Right kidney (tissue), 1 donor: Measurements from ENCODE around the gene RPS3.
"Not testable (repeated sequence)": the region's sequence is repeated elsewhere in the genome, so short reads cannot be mapped to it uniquely, and the experiment has no call there.

Source experiments
- DNase-seq: peaks from one replicate; pipeline ENCODE4 v3.0.0-alpha.2; 2016

RPS3 gene

GRCh38 chr11:75406338-75406777 is 7.0 kb downstream of the RPS3 start:
- no peak for DNase-seq

- no peak for DNase-seq
Measured at GRCh38 chr11:75408957-75409219, 9.6 kb downstream of the RPS3 start.

DNA sequence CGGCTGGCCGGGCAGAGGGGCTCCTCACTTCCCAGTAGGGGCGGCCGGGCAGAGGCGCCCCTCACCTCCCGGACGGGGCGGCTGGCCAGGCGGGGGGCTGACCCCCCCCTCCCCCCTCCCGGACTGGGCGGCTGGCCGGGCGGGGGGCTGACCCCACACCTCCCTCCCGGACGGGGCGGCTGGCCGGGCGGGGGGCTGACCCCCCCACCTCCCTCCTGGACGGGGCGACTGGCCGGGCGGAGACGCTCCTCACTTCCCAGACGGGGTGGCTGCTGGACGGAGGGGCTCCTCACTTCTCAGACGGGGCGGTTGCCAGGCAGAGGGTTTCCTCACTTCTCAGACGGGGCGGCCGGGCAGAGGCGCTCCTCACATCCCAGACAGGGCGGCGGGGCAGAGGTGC is 10.7 kb downstream of the RPS3 start:
- not testable (repeated sequence) for DNase-seq

DNA sequence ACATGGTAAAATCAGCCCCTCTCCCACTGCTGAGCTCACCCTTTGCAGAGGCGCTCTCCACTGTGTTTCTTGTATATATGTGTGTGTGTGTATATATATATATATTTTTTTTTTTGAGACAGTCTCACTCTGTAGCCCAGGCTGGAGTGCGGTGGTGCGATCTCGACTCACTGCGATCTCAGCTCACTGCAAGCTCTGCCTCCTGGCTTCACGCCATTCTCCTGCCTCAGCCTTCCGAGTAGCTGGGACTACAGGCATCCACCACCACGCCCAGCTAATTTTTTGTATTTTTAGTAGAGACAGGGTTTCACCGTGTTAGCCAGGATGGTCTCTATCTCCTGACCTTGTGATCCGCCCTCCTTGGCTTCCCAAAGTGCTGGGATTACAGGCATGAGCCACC is 13.8 kb downstream of the RPS3 start:
- DNase-seq = not testable (repeated sequence)

DNA sequence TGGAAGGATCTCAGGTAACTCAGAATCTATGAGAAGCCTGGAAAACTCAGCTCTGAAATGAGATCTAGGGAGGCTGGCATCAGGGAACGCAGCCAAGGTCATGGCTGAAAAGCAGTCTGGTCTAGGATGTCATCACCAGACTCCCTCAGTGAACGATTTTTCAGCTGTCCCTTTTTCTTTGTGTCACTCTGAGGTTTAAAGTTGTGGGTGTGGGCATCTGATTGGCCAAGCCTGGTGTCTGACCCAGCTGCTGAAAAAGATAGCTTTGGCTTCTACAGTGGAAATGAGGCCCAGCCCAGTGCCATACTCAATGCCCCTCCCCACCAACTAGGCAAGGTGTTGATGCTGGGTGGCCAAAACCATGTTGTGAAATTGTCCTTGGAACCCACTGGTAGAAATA is 14.5 kb downstream of the RPS3 start:
- no peak for DNase-seq

GRCh38 chr11:75420224-75421034 is 21.1 kb downstream of the RPS3 start:
- no peak for DNase-seq

DNA sequence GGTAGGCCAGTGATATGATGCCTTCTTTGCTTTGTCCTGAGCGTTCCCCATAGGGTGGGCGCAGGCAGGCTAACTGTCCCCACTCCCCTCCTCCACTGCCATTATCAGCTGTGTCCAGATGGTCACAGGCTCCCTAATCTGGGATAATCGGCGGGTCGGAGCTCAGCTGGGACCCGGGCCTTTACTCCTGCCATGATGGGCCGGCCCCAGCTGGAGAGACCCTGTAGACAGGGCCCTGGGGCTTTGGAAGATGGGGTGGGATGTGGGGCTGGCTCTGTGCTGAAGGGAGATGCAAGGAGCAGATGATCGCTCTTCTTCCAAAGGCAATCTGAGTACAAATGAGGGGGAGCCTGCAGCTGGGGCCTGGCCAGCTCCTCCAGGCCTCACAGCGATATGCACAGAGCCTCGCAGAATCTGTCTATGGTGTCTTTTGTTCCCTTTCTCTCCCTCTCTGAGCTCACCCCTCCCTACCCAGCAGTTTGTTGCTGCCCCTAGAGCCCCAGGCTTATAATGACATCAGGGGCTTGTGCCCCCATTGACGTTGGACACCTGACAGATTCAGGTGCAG is 21.8 kb downstream of the RPS3 start:
- no peak for DNase-seq

DNA sequence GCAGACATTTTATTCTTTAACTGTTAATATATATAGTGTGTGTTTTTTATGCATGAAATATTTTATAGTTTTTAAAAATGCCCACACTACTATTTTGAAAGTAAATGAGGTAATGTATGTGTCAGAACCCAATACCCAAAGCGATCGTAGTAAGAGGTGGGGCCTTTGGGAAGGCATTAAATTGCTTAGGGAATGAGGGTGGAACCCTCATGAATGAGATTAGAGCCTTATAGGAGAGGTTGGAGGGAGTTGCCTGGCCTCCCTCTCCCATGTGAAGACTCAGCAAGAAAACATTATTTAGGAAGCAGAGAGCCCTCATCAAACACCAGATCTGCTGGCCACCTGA is 22.6 kb downstream of the RPS3 start:
- DNase-seq = no peak

DNA sequence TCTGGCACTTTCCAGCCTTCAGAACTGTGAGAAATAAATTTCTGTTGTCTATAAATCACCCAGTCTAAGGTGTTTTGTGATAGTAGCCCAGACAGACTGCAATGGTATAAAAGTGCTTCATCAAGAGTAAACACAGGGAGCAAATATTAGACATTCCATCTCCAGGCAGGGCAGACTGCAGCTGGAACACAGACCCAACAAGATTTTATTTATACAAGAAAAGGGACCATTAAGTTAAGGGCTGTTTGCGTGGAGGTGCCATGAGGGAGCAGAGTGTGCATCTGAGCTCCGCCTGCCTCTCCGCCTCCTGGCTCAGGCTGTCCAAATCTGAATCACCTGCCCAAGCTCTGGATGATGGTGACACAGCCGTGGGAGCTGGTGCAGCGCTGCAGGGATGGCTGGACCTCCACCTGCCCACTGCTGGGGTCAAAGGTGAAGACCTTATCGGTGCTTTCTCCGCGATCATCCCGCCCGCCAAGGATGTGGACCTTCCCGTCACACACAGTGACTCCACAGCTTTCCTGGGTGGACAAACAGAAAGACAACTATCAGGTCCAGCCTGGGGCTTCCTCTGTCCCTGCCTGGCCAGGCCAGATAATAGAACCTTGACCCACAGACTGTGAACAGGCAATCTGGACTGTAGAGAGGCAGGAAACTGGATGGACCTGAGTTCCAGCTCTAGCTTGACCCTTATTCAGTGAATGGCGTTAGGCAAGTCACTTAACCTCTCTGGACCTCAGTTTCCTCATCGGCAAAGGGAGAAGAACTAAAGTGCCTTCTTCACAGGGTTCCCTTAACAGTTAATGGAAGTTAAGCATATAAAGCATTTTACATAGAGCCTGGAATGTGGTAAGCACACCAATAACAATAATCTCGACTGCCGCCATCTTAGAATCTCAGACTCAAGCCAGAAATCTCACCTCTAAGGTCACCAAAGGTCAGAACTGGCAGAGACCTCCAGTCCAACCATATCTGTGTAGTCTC is 23.2 kb downstream of the RPS3 start:
- no peak for DNase-seq

DNA sequence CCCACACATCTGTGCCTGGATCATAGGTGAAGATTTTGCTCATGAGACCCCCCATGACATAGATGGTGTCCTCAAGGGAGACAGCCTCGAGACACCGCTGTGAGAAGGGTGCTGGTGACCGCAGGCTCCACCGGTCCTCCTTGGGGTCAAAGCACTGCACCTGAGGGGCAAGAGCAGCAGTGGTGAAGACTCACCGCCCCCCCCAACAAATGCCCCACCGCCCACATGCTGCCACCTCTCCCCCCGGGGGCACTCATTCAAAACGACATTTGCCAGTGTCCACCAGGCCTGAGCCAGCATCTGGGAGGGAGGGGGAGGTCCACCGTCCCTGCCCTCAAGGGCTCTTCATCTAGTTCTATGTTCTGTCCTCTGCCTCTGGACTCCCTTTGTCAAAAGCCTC is 24.4 kb downstream of the RPS3 start:
- no peak for DNase-seq

DNA sequence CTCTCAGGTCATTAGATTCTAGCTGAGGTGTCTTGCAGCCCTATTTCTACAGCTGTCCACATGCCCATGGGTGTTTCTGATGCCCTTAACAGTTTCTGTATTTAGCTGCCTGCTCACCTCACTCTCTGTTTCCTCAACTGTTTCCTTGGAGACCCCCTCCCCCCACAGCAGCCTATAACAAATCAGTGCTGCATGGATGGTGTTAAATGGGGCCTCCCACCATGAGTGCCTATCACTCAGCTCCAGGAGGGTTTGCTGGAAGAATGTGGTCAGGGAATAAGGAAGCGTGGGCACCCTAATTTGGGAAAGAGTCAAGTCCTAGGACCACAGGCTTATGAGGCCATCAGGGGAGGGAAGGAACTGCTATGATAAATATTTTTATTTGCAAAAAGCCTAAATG is 25.1 kb downstream of the RPS3 start:
- DNase-seq = no peak

DNA sequence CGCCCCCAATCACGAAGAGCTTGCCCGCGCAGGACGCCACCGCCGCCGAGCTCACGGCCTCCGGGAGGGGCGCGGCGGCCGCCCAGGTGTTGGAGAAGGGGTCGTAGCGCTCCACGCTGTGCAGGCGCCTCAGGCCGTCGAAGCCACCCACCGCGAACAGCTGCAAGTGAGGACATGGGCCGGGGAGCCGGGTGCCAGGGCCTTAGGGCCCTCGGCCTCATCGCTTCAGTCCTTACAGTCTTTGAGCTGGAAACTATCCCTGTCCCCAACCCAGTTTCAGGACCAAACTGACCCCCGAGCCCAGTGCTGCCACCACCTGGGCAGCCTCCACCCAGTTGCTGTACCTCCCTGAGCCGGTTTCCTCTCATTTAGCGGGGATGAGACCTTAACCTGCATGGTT is 26.1 kb downstream of the RPS3 start:
- DNase-seq = no peak

GRCh38 chr11:75426720-75427086 is 27.4 kb downstream of the RPS3 start:
- no peak for DNase-seq

DNA sequence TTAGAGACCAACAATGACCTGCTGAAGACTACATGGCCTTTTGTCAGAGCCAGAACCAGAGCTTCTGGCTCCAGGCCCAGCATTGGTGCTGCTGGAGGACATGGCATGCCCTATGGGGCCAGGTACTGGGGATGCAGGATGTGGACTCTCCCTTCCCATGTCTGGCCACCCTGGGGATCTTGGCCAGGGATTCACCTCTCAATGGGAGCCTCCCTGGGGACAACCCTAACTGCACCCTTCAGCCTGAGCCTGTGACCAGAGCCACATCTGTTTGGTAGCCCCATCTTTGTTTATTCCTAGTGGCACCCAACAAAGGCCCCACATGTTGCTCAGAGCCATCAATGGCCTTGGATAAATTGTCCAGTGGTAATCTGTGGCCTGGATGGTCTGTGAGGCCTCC is 27.9 kb downstream of the RPS3 start:
- DNase-seq = no peak

GRCh38 chr11:75428281-75428724 is 29.0 kb downstream of the RPS3 start:
- DNase-seq = peak; percentile 65

DNA sequence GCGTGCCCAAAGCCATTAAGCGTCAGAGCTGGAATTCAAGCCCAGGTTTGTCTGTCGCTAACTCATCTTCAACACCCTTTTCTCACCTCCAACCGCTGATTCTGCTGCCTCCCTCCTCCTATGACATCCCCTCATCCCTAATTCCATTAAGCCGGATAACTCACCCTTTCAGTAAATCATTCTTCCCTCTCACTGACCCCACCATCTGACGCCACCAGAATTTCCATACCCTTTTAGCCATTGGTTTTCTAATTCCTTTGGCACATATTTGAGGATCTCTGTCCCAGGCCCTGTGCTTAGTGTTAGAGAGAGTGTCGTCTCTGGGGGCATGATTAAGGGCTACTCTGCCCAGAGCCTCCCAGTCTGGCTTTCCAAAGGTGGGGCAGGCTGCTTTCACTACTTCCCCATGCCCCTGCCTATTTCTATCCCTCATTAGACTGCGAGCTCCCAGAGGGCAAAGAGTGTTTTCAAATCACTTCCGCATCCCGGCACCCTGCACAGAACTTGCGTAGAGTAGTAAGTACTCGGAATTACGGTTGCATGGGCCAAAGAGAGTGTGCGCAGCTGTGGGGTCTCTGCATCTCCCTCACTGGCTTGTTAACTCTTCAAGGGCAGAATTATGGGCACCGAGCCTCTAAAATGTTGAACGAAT is 29.8 kb downstream of the RPS3 start:
- DNase-seq = no peak

DNA sequence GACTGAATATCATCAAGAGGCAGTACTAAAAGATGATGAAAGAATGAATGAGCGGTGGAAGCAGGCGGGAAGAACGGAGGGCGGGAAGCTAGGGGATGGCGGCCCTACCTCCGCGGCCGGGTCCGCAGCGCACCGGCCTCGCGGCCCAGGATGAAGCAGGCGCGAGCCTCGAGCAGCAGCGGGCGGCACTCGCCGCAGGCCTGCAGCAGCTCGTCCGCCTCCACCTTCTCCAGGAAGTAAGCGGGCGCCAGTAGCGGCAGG is 30.3 kb downstream of the RPS3 start:
- DNase-seq = no peak

DNA sequence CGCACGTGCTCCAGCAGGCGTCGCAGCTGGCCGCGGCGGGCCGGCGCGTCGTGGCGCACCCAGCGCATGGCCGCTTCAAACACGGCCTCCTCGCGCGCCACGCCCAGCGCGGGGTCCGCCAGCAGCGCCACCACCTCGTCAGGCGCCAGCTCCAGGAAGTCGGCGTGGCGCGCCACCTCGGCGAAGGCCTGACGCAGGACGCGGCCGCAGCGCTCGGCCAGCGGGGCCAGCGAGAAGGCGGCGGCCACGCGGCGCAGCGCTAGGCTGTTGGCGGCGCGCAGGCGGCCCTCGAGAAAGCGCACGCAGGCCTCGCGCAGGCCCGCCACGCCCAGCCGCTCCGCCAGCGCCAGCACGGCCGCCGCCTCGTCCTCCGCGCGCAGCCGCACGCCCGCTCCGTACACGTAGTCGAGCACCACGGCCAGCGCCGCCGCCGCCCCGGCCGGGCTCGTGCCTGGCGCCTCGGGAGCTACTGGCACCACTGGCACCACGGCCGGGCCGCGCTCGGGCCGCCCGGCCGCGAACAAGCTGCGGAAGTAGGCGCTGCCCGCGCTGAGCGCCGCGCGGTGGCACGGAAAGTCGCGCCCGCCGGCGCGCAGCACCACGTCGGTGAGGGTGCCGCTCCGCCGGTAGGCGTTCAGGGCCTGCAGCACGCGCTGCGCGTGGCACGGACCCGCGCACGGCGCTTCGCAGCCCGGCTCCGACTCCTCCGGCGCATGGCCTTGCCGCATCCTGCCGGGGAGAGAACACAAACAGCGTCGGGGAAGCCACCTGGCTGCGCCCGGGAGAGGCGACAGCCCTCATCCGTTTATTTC is 30.8 kb downstream of the RPS3 start:
- peak; percentile 77 for DNase-seq

- no peak for DNase-seq
Measured at GRCh38 chr11:75430714-75431532, 31.6 kb downstream of the RPS3 start.

DNA sequence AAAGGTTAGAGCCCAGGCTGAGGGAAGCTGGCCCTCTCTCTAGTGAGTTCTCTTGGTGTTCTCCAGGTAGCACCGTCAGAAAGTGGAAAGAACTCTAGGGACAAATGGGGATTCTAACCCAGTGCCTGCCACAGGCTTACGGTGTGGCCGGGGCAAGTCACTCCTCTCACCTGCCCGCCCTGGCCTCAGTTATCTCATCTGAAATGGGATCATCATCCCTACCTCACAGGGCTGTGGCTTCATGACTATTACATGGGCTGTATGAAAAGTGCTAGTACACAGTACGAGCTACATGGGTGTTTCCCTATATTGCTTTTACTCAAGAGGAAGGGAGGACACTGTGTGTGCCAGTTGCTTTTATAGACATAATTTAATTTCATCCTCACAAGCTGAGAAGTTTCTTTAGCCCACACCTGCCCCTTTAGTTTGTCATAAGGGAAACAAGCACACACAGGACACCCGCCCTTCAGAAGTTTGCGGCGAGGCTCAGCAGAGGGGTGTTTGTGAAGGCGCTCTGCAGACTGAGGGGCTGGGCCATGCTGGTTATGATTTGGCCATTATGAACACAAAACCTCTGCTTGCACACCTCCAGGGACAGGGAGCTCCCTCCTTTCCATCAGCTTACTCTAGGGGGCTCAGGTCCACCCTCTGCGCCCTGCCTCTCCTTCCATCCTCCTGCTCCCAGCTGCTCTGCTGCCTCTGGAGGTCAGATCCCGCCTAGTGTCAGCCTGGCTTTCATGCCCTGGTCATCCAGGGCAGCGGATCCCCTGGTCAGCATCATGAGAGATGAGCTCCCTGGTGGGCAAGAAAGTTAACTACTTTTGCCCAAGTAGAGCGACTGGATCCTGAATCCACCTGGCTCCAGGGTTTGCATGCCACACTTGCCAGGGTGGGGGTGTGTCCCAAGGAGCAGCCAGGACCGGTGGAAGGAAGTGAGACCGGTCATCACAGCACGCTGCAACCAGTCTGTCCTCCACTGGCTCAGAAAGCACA is 32.5 kb downstream of the RPS3 start:
- no peak for DNase-seq
